ENCODE measurements around the gene CLIC1.

The CLIC1 gene

DNA sequence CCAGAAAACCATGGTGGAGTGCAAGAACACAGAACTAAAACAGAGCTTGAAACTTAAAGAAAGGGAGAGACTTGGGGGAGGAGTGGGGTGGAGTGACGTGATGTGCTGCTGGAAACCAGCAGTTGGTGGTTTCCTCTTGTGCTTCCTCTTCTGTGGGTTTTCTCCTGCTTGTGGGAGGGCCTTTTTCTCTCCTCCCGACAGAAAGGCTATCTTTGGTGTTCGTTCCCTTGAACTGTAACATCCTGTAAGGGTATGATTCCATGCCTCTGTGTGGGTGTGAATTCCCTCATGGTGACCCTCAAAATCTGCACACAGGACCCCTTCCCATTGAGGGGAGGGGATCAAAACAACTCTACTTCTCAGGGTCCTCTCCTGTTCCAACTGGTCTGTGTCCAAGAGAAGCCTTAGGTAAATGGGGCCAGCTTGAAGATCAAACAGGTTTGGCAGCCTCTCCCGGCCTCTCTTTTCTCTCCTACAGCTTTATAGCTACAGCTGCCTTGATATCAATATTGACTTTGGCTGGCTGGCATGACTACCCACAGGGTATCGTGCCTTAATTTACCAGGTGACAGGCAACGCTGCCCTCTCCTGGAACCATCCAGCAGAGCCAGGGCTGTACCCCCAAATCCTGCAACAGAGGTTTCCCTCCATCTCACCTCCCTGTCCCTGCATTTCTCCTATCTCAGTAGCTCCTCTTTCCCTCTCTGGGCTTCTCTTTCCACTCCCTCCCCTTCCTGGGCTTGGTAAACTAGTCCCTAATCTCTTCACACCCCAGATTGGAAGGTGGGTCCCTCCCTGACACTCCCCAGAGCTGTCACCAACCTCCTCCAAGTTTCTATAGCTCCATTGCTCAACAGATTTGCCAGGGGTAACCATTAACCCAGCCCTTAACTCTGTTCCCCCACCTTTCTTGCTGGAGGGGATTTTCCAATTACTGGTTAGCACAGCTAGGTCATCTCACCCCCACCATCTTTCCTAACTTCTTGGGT is 2.0 kb upstream of the CLIC1 start:
- no peak for DNase-seq

DNA sequence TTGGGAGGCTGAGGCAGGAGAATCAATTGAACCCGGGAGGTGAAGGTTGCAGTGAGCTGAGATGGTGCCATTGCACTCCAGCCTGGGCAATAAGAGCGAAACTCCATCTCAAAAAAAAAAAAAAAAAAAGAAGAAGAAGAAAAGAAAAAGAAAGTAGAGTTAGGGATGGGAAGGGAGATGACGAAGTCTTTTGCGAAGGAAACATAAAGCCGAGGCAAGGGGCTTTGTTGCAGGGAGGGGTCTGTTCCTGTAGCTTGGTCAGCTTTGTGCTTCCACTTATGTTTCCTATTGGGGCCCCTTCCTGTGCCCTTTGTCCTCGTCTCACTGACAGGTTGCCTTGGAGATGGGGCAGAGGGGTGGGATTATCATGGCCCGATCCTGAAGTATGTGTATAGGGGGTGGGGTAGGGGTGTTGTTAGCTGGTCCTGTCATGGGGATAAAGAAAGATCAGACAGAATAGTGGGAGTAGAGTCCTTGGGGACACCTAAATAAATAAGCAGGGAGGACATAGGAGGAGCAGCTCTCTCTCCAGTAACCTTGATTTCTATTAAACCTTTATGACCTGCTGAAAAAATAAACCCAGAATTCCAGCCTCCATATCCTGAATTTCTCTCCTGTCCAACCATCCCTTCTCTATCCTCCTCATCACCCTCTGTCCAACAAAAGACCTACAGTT is 1.1 kb upstream of the CLIC1 start:
- DNase-seq = no peak

DNA sequence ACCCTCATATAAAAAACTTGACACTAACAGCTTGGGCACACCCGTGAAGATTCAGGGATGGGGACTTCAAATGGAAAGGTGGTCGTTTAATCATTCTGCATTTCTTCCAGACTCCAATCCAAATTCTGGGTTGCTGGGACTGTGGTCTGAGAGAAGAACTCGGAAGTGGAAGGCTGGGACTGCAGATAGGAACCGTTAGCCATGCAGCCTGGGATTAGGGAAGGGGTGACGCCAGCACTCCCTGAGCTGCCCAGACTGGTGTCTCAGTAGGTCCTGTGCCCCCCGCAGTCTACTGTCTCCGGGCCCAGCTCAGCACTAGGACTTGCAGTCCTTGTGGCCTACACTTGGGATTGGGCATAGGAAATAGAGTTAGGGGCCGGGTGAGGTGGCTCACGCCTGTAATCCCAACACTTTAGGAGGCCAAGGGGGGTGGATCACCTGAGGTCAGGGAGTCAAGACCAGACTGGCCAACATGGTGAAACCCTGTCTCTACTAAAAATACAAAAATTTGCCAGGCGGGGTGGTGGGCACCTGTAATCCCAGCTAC is 511 bp upstream of the CLIC1 start:
- no peak for DNase-seq

DNA sequence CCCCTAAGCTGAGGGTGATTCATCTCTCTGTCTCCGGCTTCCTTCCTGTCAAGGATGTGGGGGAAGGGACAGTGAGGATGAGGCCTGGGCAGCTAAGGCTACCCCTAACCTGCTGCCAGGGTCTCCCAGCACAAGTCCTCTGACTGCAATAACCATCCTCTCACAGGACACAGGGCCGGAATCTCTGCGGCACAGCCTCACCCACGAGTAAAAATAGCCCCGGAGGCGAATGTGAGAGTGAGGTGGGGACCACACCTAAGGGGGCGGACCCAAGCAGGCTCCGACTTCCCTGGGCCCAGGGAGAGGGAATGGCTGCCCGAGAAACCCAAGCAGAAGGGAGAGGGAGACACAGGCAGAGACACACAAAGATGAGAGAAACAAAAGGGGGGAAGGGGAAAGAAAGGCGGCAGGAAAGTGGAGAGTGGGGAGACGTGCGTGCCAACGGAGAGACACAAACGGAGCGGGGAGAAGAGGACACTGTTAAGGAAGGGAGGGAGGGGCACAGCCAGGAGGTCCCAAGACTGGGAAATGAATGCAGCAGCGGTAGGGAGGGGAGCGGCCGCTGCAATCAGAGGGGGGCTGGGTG is 1.4 kb downstream of the CLIC1 start:
- DNase-seq = peak; percentile 74

DNA sequence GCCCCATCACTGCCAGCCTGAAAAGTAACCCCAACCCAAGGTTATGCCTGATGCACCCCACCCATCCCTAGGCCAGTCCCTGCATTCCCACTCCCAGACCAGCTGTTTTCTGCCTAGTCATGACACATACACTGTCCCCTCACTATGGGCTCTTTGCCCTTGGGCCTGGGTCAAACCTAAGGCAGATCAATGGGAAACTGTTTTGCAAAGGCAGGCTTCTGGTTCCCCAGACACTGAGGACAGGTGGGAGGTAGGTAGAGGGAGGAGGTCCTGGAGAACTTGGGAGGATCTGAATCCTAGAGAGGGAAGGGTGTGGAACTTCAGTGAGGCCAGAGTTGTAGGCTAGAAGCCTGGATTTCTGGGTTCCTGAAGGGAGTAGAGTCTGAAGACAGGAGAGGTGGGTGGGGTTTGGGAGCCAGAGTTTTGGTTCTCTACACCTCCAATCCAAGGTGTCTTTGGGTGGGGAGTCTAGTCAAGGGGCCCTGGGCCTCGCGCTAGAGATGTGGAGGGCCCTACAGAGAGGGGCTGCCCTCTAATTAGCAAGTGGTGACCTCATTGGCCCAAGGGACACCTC is 2.0 kb downstream of the CLIC1 start:
- DNase-seq = no peak

DNA sequence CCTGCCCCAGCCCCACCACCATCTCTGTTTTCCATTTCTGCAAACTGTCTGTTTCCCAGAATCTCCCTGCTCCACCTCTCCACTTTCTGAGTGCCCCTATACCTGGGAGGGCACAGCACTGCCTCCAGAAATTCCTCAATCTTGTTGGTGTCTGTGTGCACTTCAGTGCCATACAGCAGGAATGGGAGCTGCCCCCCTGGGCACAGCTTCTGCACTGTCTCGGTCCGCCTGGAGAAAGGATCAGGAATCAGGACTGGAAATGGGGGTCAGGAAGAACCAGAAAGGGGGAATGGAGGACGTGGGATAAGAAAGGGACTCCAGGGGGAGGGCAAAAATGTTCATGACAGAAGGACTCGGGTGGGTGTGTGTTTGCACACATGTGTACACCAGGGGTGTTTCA is 2.6 kb downstream of the CLIC1 start:
- no peak for DNase-seq

DNA sequence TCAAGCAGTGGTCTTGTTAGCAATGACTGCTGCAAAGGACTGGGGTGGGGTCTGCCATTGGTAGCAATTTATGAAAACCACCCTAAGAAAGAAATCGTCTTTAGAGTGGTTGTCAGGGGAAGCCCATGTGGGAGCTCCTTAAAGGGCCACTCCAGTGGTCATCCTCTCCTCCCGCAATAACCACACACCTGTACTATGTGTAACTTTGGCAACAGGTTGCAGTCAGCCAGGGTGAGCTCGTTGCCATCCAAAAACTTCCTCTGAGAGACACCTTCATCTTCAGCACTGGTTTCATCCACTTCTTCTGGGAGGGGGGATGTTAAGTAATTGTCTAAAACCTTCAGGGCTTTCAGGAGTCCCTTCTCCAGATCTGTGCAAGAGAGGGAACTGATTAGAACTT is 4.3 kb downstream of the CLIC1 start:
- DNase-seq = no peak

DNA sequence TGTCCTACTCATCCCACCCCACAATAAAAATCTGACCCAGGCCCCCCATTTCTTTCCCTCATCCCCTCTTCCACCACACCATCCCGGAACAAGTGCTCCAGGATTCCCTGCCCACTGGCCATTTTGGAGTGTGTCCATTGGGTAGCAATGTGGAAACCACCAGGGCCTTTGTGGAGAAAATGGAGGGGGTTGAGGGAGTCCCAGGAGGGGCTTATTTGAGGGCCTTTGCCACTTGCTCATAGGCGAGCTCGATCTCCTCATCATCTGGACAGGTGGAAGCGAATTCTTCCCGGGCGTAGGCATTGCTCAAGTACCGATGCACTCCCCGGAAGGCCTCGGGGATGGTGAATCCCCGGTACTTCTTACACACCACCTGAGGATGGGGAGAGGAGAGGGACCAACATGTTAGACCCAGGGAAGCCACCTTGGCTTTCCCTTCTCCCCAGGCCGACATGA is 5.7 kb downstream of the CLIC1 start:
- DNase-seq = no peak

DNA sequence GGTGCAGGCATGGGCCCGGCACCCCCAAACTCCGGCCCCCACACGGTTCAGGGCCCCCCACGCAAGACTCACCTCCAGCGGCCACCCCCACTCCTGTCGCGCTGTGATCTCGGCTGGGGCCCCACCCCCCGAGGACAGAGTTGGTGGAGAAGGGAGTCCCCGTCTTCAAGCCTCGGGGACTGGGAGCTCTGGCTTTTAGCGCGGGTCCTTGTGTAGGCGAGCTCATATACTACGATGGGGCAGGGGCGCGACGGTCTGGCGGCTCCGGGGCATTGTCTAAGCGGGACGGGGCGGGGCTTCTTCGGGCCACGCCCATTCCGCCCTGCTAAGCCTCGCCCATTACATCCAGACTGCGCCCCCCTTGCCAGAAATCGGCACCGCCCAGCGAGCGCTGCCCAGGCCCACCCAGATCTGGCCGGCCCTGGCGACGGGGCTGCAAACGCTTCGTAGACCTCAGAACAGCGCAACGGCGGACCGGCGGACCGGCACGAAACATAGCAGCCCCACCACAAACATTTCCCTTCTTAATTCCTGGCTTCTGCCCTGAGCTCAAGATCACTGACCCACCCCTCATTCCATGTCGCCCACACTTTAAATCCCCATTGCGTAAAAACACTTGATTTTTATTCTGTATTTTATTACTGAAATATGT is 6.2 kb downstream of the CLIC1 start:
- DNase-seq = peak; percentile 87

DNA sequence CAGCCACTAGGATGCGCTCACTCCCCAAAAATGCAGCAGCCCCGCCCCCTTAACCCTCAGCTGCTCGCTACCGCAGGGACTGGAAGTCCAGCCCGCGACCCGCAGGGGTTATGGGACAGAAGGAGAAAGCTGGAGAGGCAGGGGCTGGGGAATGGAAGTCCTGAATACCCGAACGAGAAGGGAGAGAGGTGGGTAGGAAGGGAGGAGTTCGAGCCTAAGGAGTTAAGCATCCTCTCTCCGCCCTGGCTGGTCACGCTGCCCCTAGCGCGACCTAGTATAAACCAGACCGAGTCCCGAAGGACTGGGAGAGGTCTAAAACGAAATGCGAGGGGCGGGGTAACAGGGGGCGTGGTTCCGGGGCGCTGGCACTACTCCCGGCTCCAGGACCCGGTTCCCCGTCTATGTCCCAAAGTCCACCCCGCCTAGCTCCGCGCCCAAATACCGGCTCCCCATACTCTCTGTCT is 6.8 kb downstream of the CLIC1 start:
- peak; percentile 88 for DNase-seq

DNA sequence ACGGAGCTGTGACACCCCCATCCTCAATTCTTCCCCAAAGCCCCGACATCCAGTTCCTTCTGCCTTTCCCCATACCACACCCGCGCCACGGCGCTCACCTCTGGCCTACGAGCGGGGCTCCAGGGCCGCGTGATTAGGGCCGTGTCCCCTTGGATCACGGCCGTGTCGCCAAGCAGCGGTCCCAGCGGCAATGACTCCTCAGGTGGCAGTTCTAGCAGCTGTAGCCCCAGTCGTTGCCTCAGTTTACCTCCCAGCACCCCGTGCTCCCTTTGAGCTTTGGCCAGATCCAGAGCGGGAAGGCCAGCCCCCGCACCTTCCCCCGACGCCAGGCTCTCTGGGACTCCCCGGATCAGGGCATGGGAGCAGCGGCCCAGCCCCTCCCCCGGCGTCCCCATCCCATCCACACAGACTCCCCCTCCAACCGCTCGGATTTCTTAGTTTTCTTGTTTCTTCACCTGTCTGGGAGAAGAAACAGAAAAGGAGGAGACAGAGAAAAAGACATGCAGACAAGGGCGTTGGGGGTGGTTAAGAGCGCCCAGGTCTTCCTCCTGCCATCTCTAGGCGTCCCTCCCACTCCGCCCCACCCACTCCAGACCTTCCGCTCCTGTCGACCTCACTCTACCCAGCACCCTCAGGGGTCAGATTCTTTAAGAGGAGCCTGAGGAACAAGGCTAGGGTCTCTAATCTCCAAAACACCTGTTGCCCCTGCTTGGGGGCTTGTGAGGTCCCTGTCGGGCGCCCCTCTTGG is 7.4 kb downstream of the CLIC1 start, which contains the start of gene DDAH2:
TSS of gene DDAH2 (minus strand) at position 533 of the 748 bp plus-strand sequence. CDS start at position 395, 138 bp downstream.
- DNase-seq = no peak

DNA sequence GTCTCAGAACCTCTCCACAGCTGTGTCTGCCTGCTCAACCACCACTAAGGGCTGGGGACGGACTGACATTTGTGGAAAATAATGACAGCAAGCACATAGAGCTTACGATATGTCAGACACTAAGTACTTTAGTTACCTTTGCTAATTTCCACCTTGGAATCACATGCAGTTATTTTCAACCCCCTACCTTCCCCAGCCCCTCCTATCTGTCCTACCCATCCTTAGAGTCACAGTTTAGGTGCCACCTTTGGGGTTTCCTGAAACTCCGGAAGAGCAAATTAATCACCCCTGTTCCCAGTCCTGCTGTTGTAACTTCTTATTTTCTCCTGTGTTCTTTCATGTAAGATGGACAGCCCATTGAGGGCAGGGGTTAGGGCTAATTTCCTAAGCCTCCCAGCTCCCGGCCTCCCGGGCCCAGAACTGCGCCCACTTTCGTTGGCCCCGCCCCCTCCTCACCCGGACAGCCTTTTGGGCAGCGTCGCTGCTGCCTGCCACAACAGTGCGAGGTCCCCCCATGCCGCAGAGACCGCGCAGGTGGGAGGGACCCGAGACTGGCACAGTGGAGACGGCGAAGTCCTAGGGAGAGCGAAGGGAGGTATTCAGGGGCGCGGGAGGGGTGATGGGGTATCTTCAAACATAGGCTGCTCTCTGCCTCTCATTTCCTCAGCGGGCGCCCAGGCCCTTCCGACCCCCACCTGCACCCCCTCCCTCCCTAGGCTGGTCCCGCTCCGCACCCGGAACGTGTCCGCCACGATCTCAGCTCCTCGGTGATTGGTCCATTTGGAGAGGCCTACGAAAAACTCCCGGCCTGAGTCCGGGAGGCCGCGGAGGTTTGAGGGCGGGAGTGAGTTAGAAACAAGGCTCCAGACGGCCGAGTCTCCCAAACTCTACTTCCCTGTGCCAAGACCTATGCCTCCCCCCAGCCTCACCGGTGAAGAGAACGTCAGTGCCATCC is 8.3 kb downstream of the CLIC1 start:
- no peak for DNase-seq

DNA sequence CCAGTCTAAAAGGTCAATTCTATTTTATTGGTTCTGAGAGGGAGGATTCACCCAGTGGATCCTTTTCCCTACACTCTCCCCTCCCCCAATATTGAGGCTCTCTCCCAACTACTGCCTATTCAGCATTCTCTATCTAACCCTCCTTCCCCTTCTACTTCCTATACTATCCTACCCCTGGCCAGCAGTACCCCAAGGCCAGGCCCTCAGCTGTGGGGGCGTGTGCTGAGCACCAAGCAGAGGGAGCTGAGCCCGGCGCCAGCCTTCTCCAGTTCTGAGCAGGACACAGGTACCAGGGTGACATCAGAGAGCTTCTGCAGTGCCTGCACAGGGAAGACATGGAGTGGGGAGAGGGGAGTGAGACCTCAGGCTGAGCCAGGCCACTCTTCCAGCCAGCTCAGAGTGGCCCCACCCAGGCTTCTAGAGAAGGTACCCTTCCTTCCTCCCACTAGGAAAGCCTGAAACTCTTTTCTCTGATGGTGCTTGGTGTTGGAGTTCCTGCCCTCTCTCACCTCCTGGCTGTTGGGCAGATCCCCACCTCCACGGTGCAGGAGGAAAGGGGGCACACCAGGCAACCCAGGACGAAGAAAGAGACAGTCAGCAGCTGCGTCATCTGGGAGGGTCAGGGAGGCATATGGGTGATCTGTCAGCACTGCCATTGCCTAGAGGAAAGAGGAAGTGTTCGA is 9.2 kb downstream of the CLIC1 start:
- no peak for DNase-seq

DNA sequence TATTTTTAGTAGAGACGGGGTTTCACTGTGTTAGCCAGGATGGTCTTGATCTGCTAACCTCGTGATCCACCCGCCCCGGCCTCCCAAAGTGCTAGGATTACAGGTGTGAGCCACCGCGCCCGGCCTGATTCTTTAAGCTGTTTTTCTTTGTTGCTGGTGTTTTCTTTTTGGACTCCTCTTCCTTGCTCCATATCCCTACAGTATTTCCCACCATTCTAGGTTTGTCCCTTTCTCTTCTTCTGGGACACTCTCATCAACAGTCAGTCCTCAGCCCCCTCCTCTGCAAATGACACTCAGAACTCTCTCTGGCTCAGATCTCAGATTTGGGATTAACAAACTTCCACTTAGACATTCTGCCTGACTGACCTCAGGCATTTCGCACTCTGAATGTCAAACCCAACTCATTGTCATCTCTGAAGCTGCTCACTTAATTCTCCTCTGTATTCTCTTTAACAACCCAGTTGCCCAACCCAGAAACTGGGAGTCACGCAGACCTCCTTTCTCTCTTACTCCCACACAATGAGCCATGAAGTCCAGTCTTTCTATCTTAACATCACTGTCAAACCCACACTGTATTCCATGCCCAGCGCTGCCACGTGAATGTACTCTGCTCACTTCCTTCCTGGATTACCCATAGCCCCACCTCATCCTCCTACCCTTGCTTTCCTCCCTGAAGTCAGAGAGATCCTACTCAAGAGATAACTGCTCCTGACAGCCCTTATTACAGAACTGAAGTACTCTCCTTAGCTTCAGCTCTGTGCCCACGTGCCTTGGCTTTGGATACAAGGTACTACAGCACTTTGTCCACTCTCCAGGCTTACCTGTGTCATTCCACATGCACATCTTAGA is 10.6 kb downstream of the CLIC1 start:
- DNase-seq = no peak

DNA sequence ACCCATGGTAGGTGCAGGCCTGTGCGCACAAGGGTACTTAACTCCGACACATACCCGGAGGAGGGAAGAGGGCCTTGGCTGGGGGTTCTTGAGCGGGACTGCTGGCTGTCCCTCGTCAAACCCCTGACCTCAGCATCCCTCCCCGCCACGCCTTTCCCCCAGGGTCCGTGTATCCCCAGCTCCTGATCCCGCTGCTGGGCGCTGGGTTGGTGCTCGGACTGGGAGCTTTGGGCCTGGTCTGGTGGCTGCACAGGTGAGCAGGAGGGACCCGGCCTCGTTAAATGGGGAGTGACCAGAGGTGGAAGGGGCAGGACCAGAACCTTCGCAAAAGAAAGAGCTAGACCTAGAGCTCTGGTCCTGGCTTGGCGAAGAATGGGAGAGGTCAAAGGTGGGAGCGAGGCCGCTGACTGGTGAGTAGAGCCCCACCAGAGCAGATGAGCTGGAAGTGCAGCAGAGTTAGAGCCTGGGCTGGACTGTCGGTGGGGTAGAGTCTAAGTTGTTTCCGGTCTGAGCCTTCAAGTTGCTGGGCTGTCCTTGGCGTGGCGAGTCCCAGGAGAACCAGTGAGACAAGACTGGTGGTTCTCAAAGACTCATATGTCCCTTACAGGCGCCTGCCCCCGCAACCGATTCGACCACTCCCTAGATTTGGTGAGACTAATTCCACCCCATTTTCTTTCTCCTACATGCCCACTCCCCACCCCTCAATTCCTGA is 12.2 kb downstream of the CLIC1 start:
- DNase-seq = no peak

DNA sequence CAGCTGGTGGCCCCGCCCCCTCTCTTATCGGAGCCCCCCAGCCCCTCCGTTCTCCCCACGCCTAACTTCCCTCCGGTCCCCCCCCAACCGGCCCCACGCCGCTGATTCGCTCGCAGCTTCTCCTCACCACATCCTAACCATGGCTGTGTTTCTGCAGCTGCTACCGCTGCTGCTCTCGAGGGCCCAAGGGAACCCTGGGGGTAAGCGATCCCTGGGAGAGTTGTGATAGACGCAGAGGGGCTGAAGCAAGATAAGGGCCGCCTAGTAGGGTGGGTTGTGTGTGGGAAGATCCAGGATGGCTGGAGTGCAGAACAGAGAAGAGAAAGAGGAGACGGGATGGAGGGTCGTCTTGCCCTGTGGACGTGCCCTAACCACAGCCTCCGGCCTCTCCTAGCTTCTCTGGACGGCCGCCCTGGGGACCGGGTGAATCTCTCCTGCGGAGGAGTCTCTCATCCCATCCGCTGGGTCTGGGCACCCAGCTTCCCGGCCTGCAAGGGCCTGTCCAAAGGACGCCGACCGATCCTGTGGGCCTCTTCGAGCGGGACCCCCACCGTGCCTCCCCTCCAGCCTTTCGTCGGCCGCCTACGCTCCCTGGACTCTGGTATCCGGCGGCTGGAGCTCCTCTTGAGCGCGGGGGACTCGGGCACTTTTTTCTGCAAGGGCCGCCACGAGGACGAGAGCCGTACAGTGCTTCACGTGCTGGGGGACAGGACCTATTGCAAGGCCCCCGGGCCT is 12.9 kb downstream of the CLIC1 start, which contains the start of gene MPIG6B:
TSS of gene MPIG6B (plus strand) at position 129 of the 735 bp plus-strand sequence. CDS start at position 140, 11 bp downstream.
- DNase-seq = no peak

DNA sequence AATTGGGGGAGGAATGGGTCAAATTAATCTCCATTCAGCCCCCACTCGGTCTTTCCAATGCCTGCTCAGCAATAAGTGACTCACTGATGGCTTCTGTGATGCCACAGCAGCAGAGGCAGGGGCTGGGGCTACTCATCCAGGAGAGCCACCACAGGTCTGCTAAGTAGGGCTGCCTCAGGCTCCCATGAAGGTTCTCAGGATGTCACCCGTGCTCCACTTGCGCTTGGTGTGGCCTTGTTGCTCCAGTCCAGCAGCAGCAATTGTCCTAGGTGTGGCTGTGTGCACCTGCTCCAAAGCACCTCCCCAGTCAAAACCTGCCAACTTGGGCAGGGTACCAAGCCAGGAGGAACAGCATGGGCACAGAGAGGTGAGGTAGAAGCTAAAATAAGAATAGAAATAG is 14.2 kb downstream of the CLIC1 start:
- DNase-seq = no peak
